Measurements from ENCODE around the gene UIMC1. TPM values are rescaled to one million over a fixed set of nuclear protein-coding genes. Genes with fewer than 3 reads are reported as not detected.

Gene UIMC1
- total RNA-seq, 4 donors from 2014 or later: 40.2 to 56.7 (median 44.6) TPM

DNA sequence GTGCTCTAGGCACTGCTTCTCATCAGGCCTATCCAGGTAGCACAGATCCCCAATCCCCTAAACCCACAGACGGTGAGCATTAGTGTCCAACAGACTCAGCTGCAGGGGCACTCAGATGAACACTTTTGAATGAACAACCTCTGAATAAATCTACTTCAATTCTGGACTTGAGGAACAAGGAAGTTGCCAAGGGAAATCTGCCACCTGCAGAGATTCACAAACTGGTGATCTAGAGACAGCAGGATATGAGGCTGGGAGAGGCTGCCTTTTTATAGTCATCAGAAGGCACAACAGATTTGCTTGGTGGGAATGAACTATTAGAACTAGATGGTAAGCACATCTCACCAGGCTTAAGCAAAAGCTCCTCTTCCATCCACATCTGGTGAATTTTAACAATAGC lies 100.5 kb downstream of the UIMC1 start:
- Histone ChIP-seq H3K27ac (no peak overlapping the region), H3K4me3 (no peak overlapping the region), H3K9me3 (no peaks in the 10 kb centered on the region), H3K27me3 (no peaks in the 10 kb centered on the region), H3K36me3 (peaks cover 3 to 86% (median 7%) of the 10 kb centered on the region in 3 donors), H3K4me1 (no peaks in the 10 kb centered on the region)
- WGBS, 2 donors: 83 to 95% methylated on average over 1 of the region's 1 CpG
- DNase-seq (ENCODE audit: low spot score in 2 of 2): no peak
- TF ChIP-seq, protein P1, sequence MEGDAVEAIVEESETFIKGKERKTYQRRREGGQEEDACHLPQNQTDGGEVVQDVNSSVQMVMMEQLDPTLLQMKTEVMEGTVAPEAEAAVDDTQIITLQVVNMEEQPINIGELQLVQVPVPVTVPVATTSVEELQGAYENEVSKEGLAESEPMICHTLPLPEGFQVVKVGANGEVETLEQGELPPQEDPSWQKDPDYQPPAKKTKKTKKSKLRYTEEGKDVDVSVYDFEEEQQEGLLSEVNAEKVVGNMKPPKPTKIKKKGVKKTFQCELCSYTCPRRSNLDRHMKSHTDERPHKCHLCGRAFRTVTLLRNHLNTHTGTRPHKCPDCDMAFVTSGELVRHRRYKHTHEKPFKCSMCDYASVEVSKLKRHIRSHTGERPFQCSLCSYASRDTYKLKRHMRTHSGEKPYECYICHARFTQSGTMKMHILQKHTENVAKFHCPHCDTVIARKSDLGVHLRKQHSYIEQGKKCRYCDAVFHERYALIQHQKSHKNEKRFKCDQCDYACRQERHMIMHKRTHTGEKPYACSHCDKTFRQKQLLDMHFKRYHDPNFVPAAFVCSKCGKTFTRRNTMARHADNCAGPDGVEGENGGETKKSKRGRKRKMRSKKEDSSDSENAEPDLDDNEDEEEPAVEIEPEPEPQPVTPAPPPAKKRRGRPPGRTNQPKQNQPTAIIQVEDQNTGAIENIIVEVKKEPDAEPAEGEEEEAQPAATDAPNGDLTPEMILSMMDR (IDR thresholded peaks at IDR 0.05): no peak
- no peak for TF ChIP-seq POLR2A (IDR thresholded peaks at IDR 0.05)
- TF ChIP-seq EP300 (IDR thresholded peaks at IDR 0.05): no peak

DNA sequence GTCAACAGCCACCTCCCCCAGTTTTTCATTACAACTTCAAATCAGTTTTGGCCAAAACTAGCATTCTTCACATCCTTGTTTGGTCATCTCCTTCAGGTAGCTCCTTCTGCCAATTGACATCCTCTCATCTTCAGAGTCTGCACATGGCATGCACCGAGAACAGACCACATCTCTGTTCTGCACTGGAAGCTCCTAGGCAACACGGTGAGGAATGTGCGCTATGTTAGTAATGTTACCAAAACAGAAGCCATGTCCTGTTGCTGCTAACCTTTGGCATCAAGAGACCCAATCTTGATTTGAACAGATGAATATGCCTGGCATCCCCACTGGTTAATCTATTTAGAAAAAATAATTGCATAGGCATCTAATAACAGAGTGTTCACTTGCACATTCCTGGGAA lies 102.3 kb downstream of the UIMC1 start:
- Histone ChIP-seq H3K27me3 (no peaks in the 10 kb centered on the region), H3K36me3 (peaks cover 3 to 79% (median 7%) of the 10 kb centered on the region in 3 donors), H3K4me1 (peaks cover 0 to 5% (median 1%) of the 10 kb centered on the region in 4 donors), H3K27ac (no peak overlapping the region), H3K9me3 (no peaks in the 10 kb centered on the region), H3K4me3 (no peak overlapping the region)
- no peak for DNase-seq (ENCODE audit: low spot score in 2 of 2)
- 77 to 80% methylated on average over 3 of the region's 3 CpGs for WGBS, 2 donors
- TF ChIP-seq, protein P1 (IDR thresholded peaks at IDR 0.05): no peak
- TF ChIP-seq EP300 (IDR thresholded peaks at IDR 0.05) (no peak), POLR2A (IDR thresholded peaks at IDR 0.05) (no peak)

DNA sequence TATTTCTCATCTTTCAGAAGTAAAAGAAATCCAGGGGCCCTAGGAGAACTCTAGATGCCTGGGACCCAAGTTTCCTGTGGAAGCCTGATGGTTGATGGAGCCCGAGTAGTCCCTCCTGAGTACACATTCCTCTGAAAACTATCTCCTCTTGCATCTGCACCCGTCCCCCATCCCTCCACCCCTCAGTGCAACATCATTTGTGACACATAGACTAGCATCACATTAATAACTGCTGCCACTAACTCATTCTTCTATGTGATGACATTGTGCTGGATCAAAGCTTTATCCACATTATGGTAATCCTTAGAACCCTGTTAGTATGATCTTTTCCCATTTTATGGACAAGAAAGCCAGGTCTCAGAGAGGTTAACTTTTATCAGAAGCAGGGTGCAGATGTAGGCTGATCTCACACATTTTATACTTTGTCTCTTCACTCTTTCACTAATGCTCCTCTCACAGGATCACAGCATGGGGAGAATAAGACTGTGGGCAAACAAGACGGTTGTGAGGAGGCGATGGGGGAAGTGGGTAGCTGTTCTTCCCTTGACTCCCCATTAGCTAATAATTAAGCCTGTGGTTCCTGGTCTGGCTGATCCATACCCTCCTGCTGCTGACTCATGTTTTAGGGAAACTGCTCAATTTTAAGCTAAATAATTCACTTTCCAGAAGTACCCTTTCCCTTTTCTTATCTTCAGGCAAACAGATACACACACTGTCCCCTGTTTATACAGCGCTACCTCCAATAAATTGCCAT lies 103.5 kb downstream of the UIMC1 start:
- H3K36me3 ChIP-seq: peaks cover 3 to 70% (median 7%) of the 10 kb centered on the region in 3 donors
- H3K4me1 ChIP-seq: peaks cover 0 to 5% (median 1%) of the 10 kb centered on the region in 4 donors
- H3K9me3 ChIP-seq: no peaks in the 10 kb centered on the region
- TF ChIP-seq, protein P1 (IDR thresholded peaks at IDR 0.05): no peak
- TF ChIP-seq EP300 (IDR thresholded peaks at IDR 0.05): no peak
- no peak for TF ChIP-seq POLR2A (IDR thresholded peaks at IDR 0.05)
- no peaks in the 10 kb centered on the region for H3K27me3 ChIP-seq
- no peak for DNase-seq (ENCODE audit: low spot score in 2 of 2)
- 81 to 85% methylated on average over 5 of the region's 5 CpGs for WGBS, 2 donors
- H3K4me3 ChIP-seq: no peak overlapping the region
- H3K27ac ChIP-seq: no peak overlapping the region

DNA sequence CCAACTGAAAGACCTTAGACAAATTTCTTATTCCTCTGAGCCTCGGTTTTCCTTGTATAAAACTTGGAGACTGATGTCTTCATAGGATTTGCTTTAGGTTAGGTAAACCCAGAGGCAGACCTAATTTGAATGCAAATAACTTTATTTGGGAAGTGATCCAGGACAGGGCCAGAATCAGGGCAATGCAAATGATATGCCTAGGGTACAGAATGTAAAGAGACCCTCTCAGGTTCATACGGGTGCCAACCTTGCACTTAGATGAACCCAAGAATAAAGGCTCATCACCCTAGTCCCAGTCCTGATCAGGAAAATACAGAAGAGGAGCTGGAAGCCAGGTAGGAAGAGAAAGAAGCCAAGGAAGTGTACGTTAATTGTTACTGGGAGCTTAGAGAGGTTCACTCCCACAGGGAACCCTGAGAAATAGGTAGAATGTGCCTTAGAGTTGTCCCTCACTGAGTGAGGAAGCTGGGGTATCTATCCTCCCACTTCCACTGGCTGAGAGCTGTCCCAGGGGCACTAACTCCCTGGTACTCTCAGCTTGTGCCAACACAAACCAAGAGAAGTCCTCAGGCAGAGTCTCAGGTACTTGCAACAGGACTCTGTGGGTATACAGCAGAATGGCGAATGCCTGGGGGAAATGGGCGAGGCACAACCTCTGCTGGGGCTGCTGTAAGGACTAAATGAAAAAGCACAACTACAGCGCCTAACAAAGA lies 104.3 kb downstream of the UIMC1 start:
- no peak overlapping the region for H3K27ac ChIP-seq
- peaks cover 0 to 5% (median 1%) of the 10 kb centered on the region in 4 donors for H3K4me1 ChIP-seq
- H3K27me3 ChIP-seq: no peaks in the 10 kb centered on the region
- TF ChIP-seq, protein P1 (IDR thresholded peaks at IDR 0.05): no peak
- TF ChIP-seq POLR2A (IDR thresholded peaks at IDR 0.05) (no peak), EP300 (IDR thresholded peaks at IDR 0.05) (no peak)
- H3K36me3 ChIP-seq: peaks cover 3 to 62% (median 7%) of the 10 kb centered on the region in 3 donors
- H3K9me3 ChIP-seq: no peaks in the 10 kb centered on the region
- 88 to 89% methylated on average over 6 of the region's 6 CpGs for WGBS, 2 donors
- no peak overlapping the region for H3K4me3 ChIP-seq
- no peak for DNase-seq (ENCODE audit: low spot score in 2 of 2)

All from tibial nerve (tissue), 4 donors.